ENCODE data around the gene CYP4A22. TPM values are rescaled to one million over a fixed set of nuclear protein-coding genes. Genes with fewer than 3 reads are reported as not detected.
"Not testable (repeated sequence)": the region's sequence is repeated elsewhere in the genome, so short reads cannot be mapped to it uniquely, and the experiment has no call there.

The CYP4A22 gene
- total and polyA plus RNA-seq, 2 donors (not counting 1 experiment from before 2014, with no cell fraction given) = not detected

DNA sequence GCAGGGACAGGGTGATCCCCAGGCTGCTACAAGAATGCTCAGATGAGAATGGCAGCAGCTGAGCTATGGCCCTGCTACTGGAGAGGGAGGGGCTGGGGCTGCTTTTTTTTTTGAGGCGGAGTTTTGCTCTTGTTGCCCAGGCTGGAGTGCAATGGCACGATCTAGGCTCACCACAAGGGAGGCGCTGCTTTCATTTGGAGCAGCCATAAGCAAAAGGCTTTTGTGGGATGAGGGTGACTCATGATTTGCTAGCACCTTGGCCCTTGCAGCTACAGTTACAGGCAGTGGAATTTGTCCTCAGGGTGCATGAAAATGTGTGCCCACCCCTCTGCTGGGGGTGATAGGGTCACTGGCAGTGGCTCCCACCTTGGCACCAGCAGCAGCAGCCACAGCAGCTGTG, 32.4 kb upstream of the CYP4A22 start:
- Histone ChIP-seq H3K79me2 (ENCODE audit: control insufficient read depth, insufficient read depth, low read length) (no peaks in the 10 kb centered on the region), H3K9me3 (ENCODE audit: control insufficient read depth, insufficient read depth, low read depth, low read length) (no peaks in the 10 kb centered on the region), H3K4me2 (ENCODE audit: extremely low read depth, insufficient read depth, low read length) (no peak overlapping the region), H3K4me1 (ENCODE audit: control insufficient read depth, extremely low read depth, insufficient read depth, low read length) (no peaks in the 10 kb centered on the region), H3K27ac (ENCODE audit: insufficient read depth, low read length) (no peak overlapping the region), H3K36me3 (ENCODE audit: control insufficient read depth, insufficient read depth, low read length) (no peaks in the 10 kb centered on the region), H2AFZ (ENCODE audit: low read length) (no peak overlapping the region), H3K9ac (ENCODE audit: insufficient read depth, low read length) (no peak overlapping the region), H3K27me3 (ENCODE audit: control insufficient read depth, insufficient read depth, low read length) (no peaks in the 10 kb centered on the region), H4K20me1 (ENCODE audit: control insufficient read depth, extremely low read depth, insufficient read depth, low read length) (no peaks in the 10 kb centered on the region), H3K4me3 (replicated peaks in 1 of 4; ENCODE audit: control extremely low read depth in 1 of 4, insufficient read depth in 1 of 4, low read depth in 3 of 4, low read length in 4 of 4) (no peak overlapping the region)
- TF ChIP-seq, protein P1, sequence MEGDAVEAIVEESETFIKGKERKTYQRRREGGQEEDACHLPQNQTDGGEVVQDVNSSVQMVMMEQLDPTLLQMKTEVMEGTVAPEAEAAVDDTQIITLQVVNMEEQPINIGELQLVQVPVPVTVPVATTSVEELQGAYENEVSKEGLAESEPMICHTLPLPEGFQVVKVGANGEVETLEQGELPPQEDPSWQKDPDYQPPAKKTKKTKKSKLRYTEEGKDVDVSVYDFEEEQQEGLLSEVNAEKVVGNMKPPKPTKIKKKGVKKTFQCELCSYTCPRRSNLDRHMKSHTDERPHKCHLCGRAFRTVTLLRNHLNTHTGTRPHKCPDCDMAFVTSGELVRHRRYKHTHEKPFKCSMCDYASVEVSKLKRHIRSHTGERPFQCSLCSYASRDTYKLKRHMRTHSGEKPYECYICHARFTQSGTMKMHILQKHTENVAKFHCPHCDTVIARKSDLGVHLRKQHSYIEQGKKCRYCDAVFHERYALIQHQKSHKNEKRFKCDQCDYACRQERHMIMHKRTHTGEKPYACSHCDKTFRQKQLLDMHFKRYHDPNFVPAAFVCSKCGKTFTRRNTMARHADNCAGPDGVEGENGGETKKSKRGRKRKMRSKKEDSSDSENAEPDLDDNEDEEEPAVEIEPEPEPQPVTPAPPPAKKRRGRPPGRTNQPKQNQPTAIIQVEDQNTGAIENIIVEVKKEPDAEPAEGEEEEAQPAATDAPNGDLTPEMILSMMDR (conservative IDR thresholded peaks at IDR 0.05 in 1 of 2, IDR thresholded peaks at IDR 0.05 in 1 of 2; ENCODE audit: low read depth in 1 of 2, low read length in 2 of 2) = no peak
- TF ChIP-seq EZH2 (IDR thresholded peaks at IDR 0.05; ENCODE audit: low read length, missing control alignments) = no peak
- no peak for DNase-seq (ENCODE audit: low read depth in 2 of 2)

DNA sequence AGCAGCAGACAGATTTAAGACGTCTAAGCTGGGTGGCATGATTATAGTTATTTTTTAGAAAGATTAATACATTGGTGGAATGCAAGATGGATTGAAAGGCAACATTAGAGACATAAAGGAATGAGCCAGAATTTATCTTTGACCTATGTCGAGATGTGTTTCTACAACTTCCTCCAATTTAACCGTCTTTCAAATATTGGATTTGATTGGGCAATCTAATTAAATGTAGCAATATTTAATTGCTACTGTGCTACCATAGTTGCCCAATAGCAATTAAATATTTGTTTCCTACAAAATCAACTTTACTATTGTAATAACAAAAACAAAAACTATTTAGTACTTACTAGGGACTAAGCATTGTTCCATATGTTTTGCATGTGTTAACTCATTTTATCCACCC, 30.4 kb upstream of the CYP4A22 start:
- no peak overlapping the region for H3K4me2 ChIP-seq (ENCODE audit: extremely low read depth, insufficient read depth, low read length)

DNA sequence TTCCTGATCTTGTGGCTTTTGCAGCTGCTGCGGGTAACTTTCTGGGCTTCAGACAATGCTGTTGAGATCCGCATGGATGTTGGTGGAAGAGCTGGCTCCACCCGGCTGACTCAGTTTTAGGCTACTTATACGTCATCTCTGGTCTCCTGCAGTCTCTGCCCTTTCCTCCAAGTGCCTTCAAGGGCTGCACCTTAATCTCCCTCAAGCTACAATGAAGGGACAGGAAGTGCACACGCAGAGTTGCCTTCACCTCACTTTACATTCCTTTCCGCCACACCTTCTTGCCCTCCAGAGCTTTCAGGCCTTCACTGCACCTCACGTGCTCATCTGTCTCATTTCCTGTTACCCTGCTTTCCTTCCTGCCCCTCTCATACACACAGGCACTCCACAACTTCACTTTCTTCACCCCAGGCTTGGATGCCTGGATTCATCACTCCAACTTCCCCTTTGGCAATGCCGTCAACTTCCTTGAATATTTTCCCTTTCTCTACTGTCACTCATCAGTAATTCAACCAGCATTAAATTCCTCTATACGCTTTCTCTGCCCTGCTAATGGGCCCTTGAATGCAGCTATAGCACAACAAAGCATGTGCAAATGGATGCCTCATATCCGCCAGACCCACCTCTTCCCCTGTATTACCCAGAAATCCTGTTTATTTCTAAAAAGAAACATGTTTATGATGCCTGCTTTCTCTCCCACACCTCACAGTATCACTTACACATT, 29.2 kb upstream of the CYP4A22 start:
- not testable (repeated sequence) for H4K20me1 ChIP-seq (ENCODE audit: control insufficient read depth, extremely low read depth, insufficient read depth, low read length); H3K9me3 ChIP-seq (ENCODE audit: control insufficient read depth, insufficient read depth, low read depth, low read length); H3K36me3 ChIP-seq (ENCODE audit: control insufficient read depth, insufficient read depth, low read length); H3K4me3 ChIP-seq (replicated peaks in 1 of 4; ENCODE audit: control extremely low read depth in 1 of 4, insufficient read depth in 1 of 4, low read depth in 3 of 4, low read length in 4 of 4); H3K4me2 ChIP-seq (ENCODE audit: extremely low read depth, insufficient read depth, low read length); H3K9ac ChIP-seq (ENCODE audit: insufficient read depth, low read length); H3K4me1 ChIP-seq (ENCODE audit: control insufficient read depth, extremely low read depth, insufficient read depth, low read length); H3K27ac ChIP-seq (ENCODE audit: insufficient read depth, low read length); H3K27me3 ChIP-seq (ENCODE audit: control insufficient read depth, insufficient read depth, low read length); H3K79me2 ChIP-seq (ENCODE audit: control insufficient read depth, insufficient read depth, low read length); H2AFZ ChIP-seq (ENCODE audit: low read length)
- peak in 1 of 2 donors; percentile 46 for DNase-seq (ENCODE audit: low read depth in 2 of 2)

More for the DNA sequence above, 30.4 kb upstream of the CYP4A22 start:
- H3K27ac ChIP-seq (ENCODE audit: insufficient read depth, low read length) = no peak overlapping the region
- no peaks in the 10 kb centered on the region for H3K4me1 ChIP-seq (ENCODE audit: control insufficient read depth, extremely low read depth, insufficient read depth, low read length)
- H3K4me3 ChIP-seq (replicated peaks in 1 of 4; ENCODE audit: control extremely low read depth in 1 of 4, insufficient read depth in 1 of 4, low read depth in 3 of 4, low read length in 4 of 4) = no peak overlapping the region
- H3K79me2 ChIP-seq (ENCODE audit: control insufficient read depth, insufficient read depth, low read length) = no peaks in the 10 kb centered on the region
- H3K27me3 ChIP-seq (ENCODE audit: control insufficient read depth, insufficient read depth, low read length) = no peaks in the 10 kb centered on the region
- no peak overlapping the region for H3K9ac ChIP-seq (ENCODE audit: insufficient read depth, low read length)
- no peaks in the 10 kb centered on the region for H4K20me1 ChIP-seq (ENCODE audit: control insufficient read depth, extremely low read depth, insufficient read depth, low read length)
- TF ChIP-seq EZH2 (IDR thresholded peaks at IDR 0.05; ENCODE audit: low read length, missing control alignments) = no peak
- TF ChIP-seq, protein P1 (conservative IDR thresholded peaks at IDR 0.05 in 1 of 2, IDR thresholded peaks at IDR 0.05 in 1 of 2; ENCODE audit: low read depth in 1 of 2, low read length in 2 of 2) = no peak
- DNase-seq (ENCODE audit: low read depth in 2 of 2) = no peak
- no peaks in the 10 kb centered on the region for H3K9me3 ChIP-seq (ENCODE audit: control insufficient read depth, insufficient read depth, low read depth, low read length)
- H3K36me3 ChIP-seq (ENCODE audit: control insufficient read depth, insufficient read depth, low read length) = no peaks in the 10 kb centered on the region
- no peak overlapping the region for H2AFZ ChIP-seq (ENCODE audit: low read length)

DNA sequence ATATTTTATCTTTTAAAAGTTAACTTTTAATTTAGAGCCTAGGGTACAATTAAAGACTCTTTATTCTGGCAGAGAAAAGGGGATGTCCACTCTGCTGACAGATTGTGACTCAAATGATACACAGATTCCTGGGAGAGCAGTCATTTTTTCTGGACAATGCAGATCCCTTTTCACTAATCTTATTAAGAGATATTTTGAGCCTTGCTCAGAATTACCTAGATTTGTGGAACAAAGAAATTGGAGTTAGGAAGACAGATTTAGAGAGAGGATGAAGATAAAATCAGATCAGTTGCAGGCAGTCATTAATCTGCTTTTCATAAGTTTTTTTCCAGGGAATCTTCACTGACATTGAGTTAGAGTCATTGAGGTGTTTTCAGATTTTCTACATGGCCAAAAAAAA, 27.8 kb upstream of the CYP4A22 start:
- not testable (repeated sequence) for H2AFZ ChIP-seq (ENCODE audit: low read length); H3K36me3 ChIP-seq (ENCODE audit: control insufficient read depth, insufficient read depth, low read length); H3K4me3 ChIP-seq (replicated peaks in 1 of 4; ENCODE audit: control extremely low read depth in 1 of 4, insufficient read depth in 1 of 4, low read depth in 3 of 4, low read length in 4 of 4); H3K9ac ChIP-seq (ENCODE audit: insufficient read depth, low read length); H4K20me1 ChIP-seq (ENCODE audit: control insufficient read depth, extremely low read depth, insufficient read depth, low read length); H3K4me1 ChIP-seq (ENCODE audit: control insufficient read depth, extremely low read depth, insufficient read depth, low read length); H3K27ac ChIP-seq (ENCODE audit: insufficient read depth, low read length); H3K79me2 ChIP-seq (ENCODE audit: control insufficient read depth, insufficient read depth, low read length); H3K27me3 ChIP-seq (ENCODE audit: control insufficient read depth, insufficient read depth, low read length); H3K9me3 ChIP-seq (ENCODE audit: control insufficient read depth, insufficient read depth, low read depth, low read length); H3K4me2 ChIP-seq (ENCODE audit: extremely low read depth, insufficient read depth, low read length)
- peak in 1 of 2 donors; percentile 16 for DNase-seq (ENCODE audit: low read depth in 2 of 2)

All from fibroblast of lung (primary cell).